GM12874 (cell line): Measurements from ENCODE around the gene DRC7.

Source experiments
- CTCF ChIP-seq: IDR thresholded peaks from 2 replicates; pipeline ENCODE4 v1.5.1; 2011; ENCODE audit warnings: low read depth, mild to moderate bottlenecking, control low read depth, low read length, moderate library complexity; ENCODE audit not compliant: insufficient read depth

The DRC7 gene

GRCh38 chr16:57700781-57701551, 6.4 kb downstream of the DRC7 start:
- TF ChIP-seq CTCF: no peak

GRCh38 chr16:57701759-57702371, 7.3 kb downstream of the DRC7 start:
- no peak for TF ChIP-seq CTCF

DNA sequence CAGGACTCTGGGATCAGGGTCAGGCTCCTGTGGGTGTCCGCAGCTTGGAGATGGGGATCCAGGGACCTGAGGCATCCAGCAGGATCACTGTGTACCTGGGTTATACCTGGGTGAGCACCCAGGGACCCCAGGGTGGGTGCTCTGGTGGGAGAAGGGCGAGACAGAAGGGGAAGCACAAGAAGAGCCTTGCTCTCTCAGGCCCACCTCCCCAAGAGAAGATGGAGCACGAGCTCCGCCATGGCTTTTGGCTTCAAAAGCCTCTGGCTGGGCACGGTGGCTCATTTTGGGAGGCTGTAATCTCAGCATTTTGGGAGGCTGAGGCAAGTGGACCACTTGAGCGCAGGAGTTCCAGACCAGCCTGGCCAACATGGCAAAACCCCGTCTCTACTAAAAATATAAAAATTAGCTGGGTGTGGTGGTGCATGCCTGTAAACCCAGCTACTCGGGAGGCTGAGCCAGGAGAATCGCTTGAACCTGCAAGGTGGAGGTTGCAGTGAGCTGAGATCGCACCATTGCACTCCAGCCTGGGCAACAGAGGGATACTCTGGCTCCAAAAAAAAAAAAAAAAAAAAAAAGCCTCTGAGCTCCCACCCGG, 8.9 kb downstream of the DRC7 start:
- TF ChIP-seq CTCF: no peak

DNA sequence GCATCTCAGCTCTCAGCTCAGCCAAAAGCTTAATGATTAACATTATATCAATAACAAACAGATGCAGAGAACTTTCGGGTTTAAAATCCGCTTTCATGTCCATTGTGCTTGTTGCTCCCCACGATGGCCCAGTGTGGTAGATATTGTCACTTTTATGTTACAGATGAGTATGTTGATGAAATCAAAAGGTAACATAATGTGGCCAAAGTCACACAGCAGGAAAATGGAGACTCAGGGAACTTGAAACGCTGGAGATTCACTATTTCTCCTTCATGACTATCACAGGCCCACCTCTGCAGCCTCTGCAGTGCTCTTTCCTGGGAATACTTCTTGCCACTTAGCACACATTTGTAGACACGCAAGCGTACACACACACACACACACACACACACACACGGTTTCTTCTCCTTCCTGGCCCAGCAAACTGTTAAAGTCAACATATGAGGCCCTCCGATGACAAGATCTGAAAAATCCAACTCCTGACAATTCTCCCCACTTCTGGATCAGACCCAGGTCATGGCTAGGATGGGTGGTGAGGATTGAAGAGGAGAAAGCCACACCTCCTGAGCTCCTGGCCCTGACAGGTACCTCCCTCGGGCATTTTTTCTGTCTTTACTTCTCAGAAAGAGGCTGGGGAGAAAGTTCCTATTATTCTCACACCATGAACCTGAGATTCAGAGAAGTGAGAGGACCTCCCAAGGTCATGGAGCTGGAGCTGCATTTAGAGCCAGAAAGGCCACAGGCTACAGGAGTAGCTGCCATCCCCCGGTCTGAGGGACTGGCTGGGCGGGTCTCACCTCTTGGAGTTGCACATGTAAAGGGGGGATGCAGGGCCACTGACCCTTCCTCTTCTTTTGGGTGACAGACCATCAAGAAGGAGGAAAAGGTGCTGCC, 9.7 kb downstream of the DRC7 start:
- TF ChIP-seq CTCF: no peak

DNA sequence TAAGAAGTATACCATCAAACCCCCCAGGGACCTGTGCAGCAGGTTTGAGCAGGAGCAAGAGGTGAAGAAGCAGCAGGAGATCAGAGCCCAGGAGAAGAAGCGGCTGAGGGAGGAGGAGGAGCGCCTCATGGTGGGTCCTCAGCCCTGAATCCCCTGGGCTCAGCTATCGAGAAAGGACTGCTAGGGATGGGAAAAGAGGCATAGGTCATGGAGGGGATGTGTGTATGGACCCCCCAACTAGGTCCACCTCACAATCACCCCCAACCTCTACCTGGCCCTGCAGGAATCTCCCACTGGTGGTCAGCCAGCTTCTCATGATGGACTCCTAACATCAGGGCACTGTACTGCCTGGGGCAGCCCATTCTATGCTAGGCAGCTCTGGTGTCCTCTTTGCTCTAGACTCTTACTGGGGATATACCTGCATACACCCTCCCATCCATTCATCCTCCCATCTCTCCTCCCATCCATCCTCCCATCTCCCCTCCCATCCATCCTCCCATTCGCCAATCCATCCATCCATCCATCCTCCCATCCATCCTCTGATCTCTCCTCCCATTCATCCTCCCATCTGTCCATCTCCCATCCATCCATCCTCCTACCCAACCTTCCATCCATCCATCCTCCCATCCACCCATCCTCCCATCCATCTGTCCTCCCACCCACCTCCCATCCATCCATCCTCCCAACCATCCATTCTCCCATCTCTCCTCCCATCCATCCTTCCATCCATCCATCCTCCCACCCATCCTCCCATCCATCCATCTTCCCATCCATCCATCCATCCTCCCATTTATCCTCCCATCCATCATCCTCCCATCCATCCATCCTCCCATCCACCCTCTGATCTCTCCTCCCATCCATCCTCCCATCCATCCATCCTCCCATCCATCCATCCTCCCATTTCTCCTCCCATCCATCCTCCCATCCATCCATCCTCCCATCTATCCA, 10.6 kb downstream of the DRC7 start:
- TF ChIP-seq CTCF: no peak

GRCh38 chr16:57706717-57707116, 12.1 kb downstream of the DRC7 start:
- no peak for TF ChIP-seq CTCF
